ENCODE measurements around the gene ETNK1.
A peak's percentile ranks its signal among the peaks of the same experiment; 100 is the strongest.
"Not testable (repeated sequence)": the region's sequence is repeated elsewhere in the genome, so short reads cannot be mapped to it uniquely, and the experiment has no call there.

ETNK1 gene

GRCh38 chr12:22686193-22686592 lies 61.2 kb downstream of the ETNK1 start:
- H3K27ac Mint-ChIP-seq = no peak overlapping the region
- CTCF ChIA-PET = interaction anchor here (2.1 kb wide), 1 partner anchor 16 kb away, joined by 7 read pairs; no protein-coding TSS in a partner anchor
- peaks cover 24% of the 10 kb centered on the region for H3K36me3 Mint-ChIP-seq
- H3K4me3 Mint-ChIP-seq = no peak overlapping the region
- no peak for DNase-seq
- no peaks in the 10 kb centered on the region for H3K27me3 Mint-ChIP-seq
- H3K4me1 Mint-ChIP-seq = peaks cover 12% of the 10 kb centered on the region
- no peaks in the 10 kb centered on the region for H3K9me3 Mint-ChIP-seq

- no peaks in the 10 kb centered on the region for H3K27me3 Mint-ChIP-seq
These were observed 62.5 kb downstream of the ETNK1 start for GRCh38 chr12:22687361-22688076.

GRCh38 chr12:22689876-22690275 lies 64.9 kb downstream of the ETNK1 start:
- H3K4me3 Mint-ChIP-seq = no peak overlapping the region
- no peak overlapping the region for H3K27ac Mint-ChIP-seq
- H3K9me3 Mint-ChIP-seq = peaks cover 2% of the 10 kb centered on the region
- DNase-seq = no peak
- CTCF ChIA-PET = no interaction called here
- H3K36me3 Mint-ChIP-seq = peaks cover 25% of the 10 kb centered on the region
- H3K27me3 Mint-ChIP-seq = peaks cover 4% of the 10 kb centered on the region
- H3K4me1 Mint-ChIP-seq = peaks cover 18% of the 10 kb centered on the region

More at GRCh38 chr12:22687361-22688076, 62.5 kb downstream of the ETNK1 start:
- H3K36me3 Mint-ChIP-seq = peaks cover 29% of the 10 kb centered on the region
- H3K4me3 Mint-ChIP-seq = no peak overlapping the region
- peaks cover under 1% of the 10 kb centered on the region for H3K9me3 Mint-ChIP-seq
- H3K4me1 Mint-ChIP-seq = peaks cover 17% of the 10 kb centered on the region
- no peak for DNase-seq
- CTCF ChIA-PET = interaction anchor here (2.1 kb wide), 1 partner anchor 17 kb away, joined by 7 read pairs; no protein-coding TSS in a partner anchor
- peak overlapping the region; percentile 56 for H3K27ac Mint-ChIP-seq

- peaks cover 4% of the 10 kb centered on the region for H3K27me3 Mint-ChIP-seq
- CTCF ChIA-PET = no interaction called here
- H3K4me3 Mint-ChIP-seq = no peak overlapping the region
- H3K36me3 Mint-ChIP-seq = peaks cover 21% of the 10 kb centered on the region
- no peak overlapping the region for H3K27ac Mint-ChIP-seq
- DNase-seq = no peak
- peaks cover 2% of the 10 kb centered on the region for H3K9me3 Mint-ChIP-seq
- peaks cover 18% of the 10 kb centered on the region for H3K4me1 Mint-ChIP-seq
These were observed 66.3 kb downstream of the ETNK1 start for GRCh38 chr12:22691319-22691718.

- peaks cover 12% of the 10 kb centered on the region for H3K36me3 Mint-ChIP-seq
- CTCF ChIA-PET, DNase-seq, H3K27ac Mint-ChIP-seq, H3K27me3 Mint-ChIP-seq, H3K9me3 Mint-ChIP-seq, H3K4me3 Mint-ChIP-seq, H3K4me1 Mint-ChIP-seq: not testable (repeated sequence)
These were observed 67.5 kb downstream of the ETNK1 start for GRCh38 chr12:22692467-22692866.

- Mint-ChIP-seq H3K4me1 (peaks cover 6% of the 10 kb centered on the region), H3K27ac (no peak overlapping the region), H3K36me3 (peaks cover 9% of the 10 kb centered on the region), H3K4me3 (no peak overlapping the region), H3K9me3 (peaks cover 2% of the 10 kb centered on the region), H3K27me3 (peaks cover 4% of the 10 kb centered on the region)
- CTCF ChIA-PET = no interaction called here
- no peak for DNase-seq
These were observed 68.1 kb downstream of the ETNK1 start for GRCh38 chr12:22692964-22693555.

- Mint-ChIP-seq H3K27ac (no peak overlapping the region), H3K4me3 (no peak overlapping the region), H3K4me1 (no peaks in the 10 kb centered on the region), H3K9me3 (no peaks in the 10 kb centered on the region), H3K36me3 (peaks cover 1% of the 10 kb centered on the region), H3K27me3 (peaks cover 4% of the 10 kb centered on the region)
- CTCF ChIA-PET = no interaction called here
- no peak for DNase-seq
These were observed 73.6 kb downstream of the ETNK1 start for GRCh38 chr12:22698576-22698975.

- H3K4me3 Mint-ChIP-seq, H3K9me3 Mint-ChIP-seq, H3K4me1 Mint-ChIP-seq, CTCF ChIA-PET, H3K27ac Mint-ChIP-seq, H3K36me3 Mint-ChIP-seq, DNase-seq, H3K27me3 Mint-ChIP-seq: not testable (repeated sequence)
These were observed 74.7 kb downstream of the ETNK1 start for GRCh38 chr12:22699705-22700104.

- Mint-ChIP-seq H3K27ac (no peak overlapping the region), H3K9me3 (no peaks in the 10 kb centered on the region), H3K4me1 (no peaks in the 10 kb centered on the region), H3K36me3 (no peaks in the 10 kb centered on the region), H3K4me3 (no peak overlapping the region), H3K27me3 (no peaks in the 10 kb centered on the region)
- DNase-seq = no peak
- CTCF ChIA-PET = no interaction called here
These were observed 75.1 kb downstream of the ETNK1 start for GRCh38 chr12:22700106-22700505.

GRCh38 chr12:22701216-22701809 lies 76.3 kb downstream of the ETNK1 start:
- H3K9me3 Mint-ChIP-seq, DNase-seq, H3K27me3 Mint-ChIP-seq, H3K27ac Mint-ChIP-seq, H3K36me3 Mint-ChIP-seq, H3K4me3 Mint-ChIP-seq, H3K4me1 Mint-ChIP-seq, CTCF ChIA-PET: not testable (repeated sequence)

GRCh38 chr12:22702690-22703089 lies 77.7 kb downstream of the ETNK1 start:
- Mint-ChIP-seq H3K4me3 (no peak overlapping the region), H3K27ac (no peak overlapping the region), H3K36me3 (no peaks in the 10 kb centered on the region), H3K9me3 (no peaks in the 10 kb centered on the region), H3K27me3 (no peaks in the 10 kb centered on the region), H3K4me1 (no peaks in the 10 kb centered on the region)
- CTCF ChIA-PET = no interaction called here
- DNase-seq = no peak

GRCh38 chr12:22709292-22709691 lies 84.3 kb downstream of the ETNK1 start:
- Mint-ChIP-seq H3K9me3 (no peaks in the 10 kb centered on the region), H3K27ac (no peak overlapping the region), H3K4me1 (no peaks in the 10 kb centered on the region), H3K36me3 (no peaks in the 10 kb centered on the region), H3K4me3 (no peak overlapping the region), H3K27me3 (peaks cover 5% of the 10 kb centered on the region)
- CTCF ChIA-PET = no interaction called here
- DNase-seq = no peak

- H3K36me3 Mint-ChIP-seq = no peaks in the 10 kb centered on the region
- no peak for DNase-seq
- CTCF ChIA-PET = no interaction called here
- H3K9me3 Mint-ChIP-seq = no peaks in the 10 kb centered on the region
- no peaks in the 10 kb centered on the region for H3K4me1 Mint-ChIP-seq
- peaks cover 5% of the 10 kb centered on the region for H3K27me3 Mint-ChIP-seq
- no peak overlapping the region for H3K27ac Mint-ChIP-seq
- no peak overlapping the region for H3K4me3 Mint-ChIP-seq
These were observed 87.1 kb downstream of the ETNK1 start for GRCh38 chr12:22712083-22712482.

- no peak overlapping the region for H3K27ac Mint-ChIP-seq
These were observed 90.3 kb downstream of the ETNK1 start for GRCh38 chr12:22715254-22715653.

GRCh38 chr12:22719745-22720144 lies 94.8 kb downstream of the ETNK1 start:
- H3K27me3 Mint-ChIP-seq = peaks cover 4% of the 10 kb centered on the region
- no peaks in the 10 kb centered on the region for H3K36me3 Mint-ChIP-seq
- H3K27ac Mint-ChIP-seq = no peak overlapping the region
- CTCF ChIA-PET = no interaction called here
- no peak for DNase-seq
- no peaks in the 10 kb centered on the region for H3K9me3 Mint-ChIP-seq
- no peak overlapping the region for H3K4me3 Mint-ChIP-seq
- no peaks in the 10 kb centered on the region for H3K4me1 Mint-ChIP-seq

More at GRCh38 chr12:22715254-22715653, 90.3 kb downstream of the ETNK1 start:
- DNase-seq = no peak
- H3K4me3 Mint-ChIP-seq = no peak overlapping the region
- H3K27me3 Mint-ChIP-seq = no peaks in the 10 kb centered on the region
- H3K4me1 Mint-ChIP-seq = no peaks in the 10 kb centered on the region
- CTCF ChIA-PET = no interaction called here
- H3K36me3 Mint-ChIP-seq = no peaks in the 10 kb centered on the region
- H3K9me3 Mint-ChIP-seq = no peaks in the 10 kb centered on the region

Data from activated naive CD4-positive, alpha-beta T cell treated with anti-CD3 and anti-CD28 coated beads, Interleukin-2, amount 10 ng/mL, durations not matched to agents 7 days and 5 days (primary cell).